IPS-15b (cell line): ENCODE measurements around the gene INPP5J.
A peak's percentile ranks its signal among the peaks of the same experiment; 100 is the strongest.
"Not testable (repeated sequence)": the region's sequence is repeated elsewhere in the genome, so short reads cannot be mapped to it uniquely, and the experiment has no call there.

Experiments used
- H3K27me3 ChIP-seq: one replicate; pipeline ENCODE4 v1.6.1; 2013; ENCODE audit warnings: low read length; ENCODE audit not compliant: control insufficient read depth, insufficient read depth
- H3K36me3 ChIP-seq: one replicate; pipeline ENCODE4 v1.6.1; 2013; ENCODE audit warnings: low read length; ENCODE audit not compliant: control insufficient read depth, insufficient read depth
- H3K4me1 ChIP-seq: one replicate; pipeline ENCODE4 v1.6.1; 2013; ENCODE audit warnings: mild to moderate bottlenecking, low read length; ENCODE audit not compliant: control insufficient read depth, insufficient read depth
- H3K4me3 ChIP-seq: one replicate; pipeline ENCODE4 v1.5.1; 2013; ENCODE audit warnings: low read depth, low read length
- H3K9ac ChIP-seq: one replicate; pipeline ENCODE4 v1.6.1; 2013; ENCODE audit warnings: low read depth, mild to moderate bottlenecking, low read length
- H3K9me3 ChIP-seq: one replicate; pipeline ENCODE4 v1.6.1; 2013; ENCODE audit warnings: mild to moderate bottlenecking, low read length; ENCODE audit not compliant: control insufficient read depth, insufficient read depth

The INPP5J gene

DNA sequence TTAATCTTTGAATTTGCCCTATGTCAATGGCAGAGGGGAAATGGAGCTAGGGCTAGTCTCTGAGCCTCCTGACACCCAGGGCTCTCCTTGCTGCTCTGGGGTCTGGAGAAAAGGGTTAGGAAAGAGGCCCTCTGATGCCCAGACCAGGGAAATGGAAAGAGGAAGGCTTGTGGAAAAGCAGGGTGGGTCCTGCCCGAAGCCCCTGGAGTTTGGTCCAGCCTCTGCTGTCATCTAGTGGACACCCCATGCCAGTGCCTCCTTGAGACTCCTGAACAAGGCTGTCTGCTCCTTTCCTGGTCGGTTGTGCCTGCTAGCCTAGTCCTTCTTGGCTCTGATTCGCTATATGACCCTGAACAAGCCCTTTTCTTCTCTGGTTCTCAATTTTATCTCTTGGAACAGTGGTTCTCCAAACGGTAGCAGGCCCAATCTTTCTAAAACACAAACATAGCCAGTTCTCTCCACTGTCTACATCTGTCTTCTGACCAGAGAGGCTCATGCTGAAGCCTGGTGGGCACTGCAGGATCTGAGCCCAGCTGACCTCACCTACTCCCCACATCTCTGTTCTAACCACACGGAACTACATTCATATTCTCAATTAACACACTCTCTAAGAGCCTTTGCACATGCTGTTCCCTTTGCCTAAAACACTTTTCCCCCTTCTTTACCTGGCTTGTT is 26.3 kb downstream of the INPP5J start:
- Histone ChIP-seq H3K9ac (no peak overlapping the region), H3K9me3 (no peaks in the 10 kb centered on the region), H3K36me3 (no peaks in the 10 kb centered on the region)

GRCh38 chr22:31150615-31151014 is 27.8 kb downstream of the INPP5J start:
- Histone ChIP-seq H3K9me3 (no peaks in the 10 kb centered on the region), H3K4me1 (no peaks in the 10 kb centered on the region), H3K4me3 (no peak overlapping the region), H3K27me3 (no peaks in the 10 kb centered on the region), H3K36me3 (no peaks in the 10 kb centered on the region), H3K9ac (no peak overlapping the region)

More for the DNA sequence above, 26.3 kb downstream of the INPP5J start:
- H3K27me3 ChIP-seq, result no peaks in the 10 kb centered on the region
- no peaks in the 10 kb centered on the region for H3K4me1 ChIP-seq
- H3K4me3 ChIP-seq, result no peak overlapping the region

DNA sequence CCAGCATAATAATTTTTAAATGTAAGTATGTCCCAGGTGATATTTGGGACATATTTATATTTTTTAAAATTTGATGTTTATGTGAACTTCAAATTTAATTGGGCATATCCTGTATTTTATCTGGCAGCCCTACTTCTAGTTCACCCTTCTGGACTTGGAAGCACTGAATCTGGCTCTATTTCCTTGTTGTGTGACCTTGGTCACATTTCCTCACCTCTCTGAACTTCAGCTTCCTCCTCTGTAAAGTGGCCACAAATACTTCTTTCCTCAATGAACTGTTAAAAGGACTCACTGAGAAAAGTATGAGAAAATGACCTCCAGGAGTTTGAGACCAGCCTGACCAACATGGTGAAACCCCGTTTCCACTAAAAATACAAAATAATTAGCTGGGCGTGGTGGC is 29.1 kb downstream of the INPP5J start:
- Histone ChIP-seq H3K9ac (no peak overlapping the region), H3K36me3 (no peaks in the 10 kb centered on the region), H3K9me3 (no peaks in the 10 kb centered on the region), H3K4me1 (no peaks in the 10 kb centered on the region), H3K27me3 (no peaks in the 10 kb centered on the region), H3K4me3 (no peak overlapping the region)

DNA sequence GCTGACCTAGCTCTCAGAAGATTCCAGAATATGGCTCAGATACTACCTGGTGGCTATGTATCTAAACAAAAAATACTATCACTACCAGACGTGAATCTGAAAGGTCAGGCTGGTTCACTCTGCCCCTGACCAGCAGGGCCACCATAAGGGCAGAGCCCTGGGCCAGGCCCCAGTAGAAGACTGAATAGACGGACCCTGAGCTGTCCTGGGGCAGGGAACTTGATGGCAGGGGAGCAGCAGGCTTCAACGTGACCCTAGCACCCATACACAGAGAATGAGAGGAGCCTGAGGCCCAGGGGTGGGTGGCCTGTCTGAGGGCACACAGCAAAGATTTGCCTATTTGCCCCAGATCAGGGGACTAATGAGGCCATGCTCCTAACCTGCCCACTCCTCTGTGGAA is 30.6 kb downstream of the INPP5J start:
- H3K9me3 ChIP-seq, result no peaks in the 10 kb centered on the region
- no peaks in the 10 kb centered on the region for H3K36me3 ChIP-seq
- H3K9ac ChIP-seq, result no peak overlapping the region
- peaks cover 8% of the 10 kb centered on the region for H3K27me3 ChIP-seq
- no peak overlapping the region for H3K4me3 ChIP-seq
- no peaks in the 10 kb centered on the region for H3K4me1 ChIP-seq

DNA sequence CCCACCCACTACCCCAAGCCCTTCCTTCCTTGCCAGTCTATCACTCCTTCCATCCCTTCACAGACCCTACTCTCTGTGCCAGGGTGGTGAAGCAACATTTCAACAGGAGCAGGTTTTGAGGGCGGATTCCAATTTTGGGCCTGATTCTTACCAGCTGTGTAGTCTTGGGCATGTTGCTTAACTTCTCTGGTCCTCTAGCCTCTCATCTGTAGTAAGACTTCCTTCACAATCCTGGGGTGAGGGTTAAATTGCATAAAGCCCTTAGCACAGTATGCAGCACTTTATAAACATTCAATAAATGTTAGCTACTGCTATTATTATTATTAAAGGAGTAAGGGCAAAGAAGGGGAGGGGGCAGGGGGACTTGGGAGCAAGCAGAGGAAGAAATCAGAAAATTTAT is 32.2 kb downstream of the INPP5J start:
- no peak overlapping the region for H3K4me3 ChIP-seq
- H3K4me1 ChIP-seq, result no peaks in the 10 kb centered on the region
- H3K9ac ChIP-seq, result no peak overlapping the region

GRCh38 chr22:31155422-31155821 is 32.7 kb downstream of the INPP5J start:
- H3K4me3 ChIP-seq, result no peak overlapping the region
- no peaks in the 10 kb centered on the region for H3K4me1 ChIP-seq
- no peak overlapping the region for H3K9ac ChIP-seq

More for the DNA sequence above, 32.2 kb downstream of the INPP5J start:
- Histone ChIP-seq H3K36me3 (no peaks in the 10 kb centered on the region), H3K9me3 (no peaks in the 10 kb centered on the region), H3K27me3 (peaks cover 14% of the 10 kb centered on the region)

DNA sequence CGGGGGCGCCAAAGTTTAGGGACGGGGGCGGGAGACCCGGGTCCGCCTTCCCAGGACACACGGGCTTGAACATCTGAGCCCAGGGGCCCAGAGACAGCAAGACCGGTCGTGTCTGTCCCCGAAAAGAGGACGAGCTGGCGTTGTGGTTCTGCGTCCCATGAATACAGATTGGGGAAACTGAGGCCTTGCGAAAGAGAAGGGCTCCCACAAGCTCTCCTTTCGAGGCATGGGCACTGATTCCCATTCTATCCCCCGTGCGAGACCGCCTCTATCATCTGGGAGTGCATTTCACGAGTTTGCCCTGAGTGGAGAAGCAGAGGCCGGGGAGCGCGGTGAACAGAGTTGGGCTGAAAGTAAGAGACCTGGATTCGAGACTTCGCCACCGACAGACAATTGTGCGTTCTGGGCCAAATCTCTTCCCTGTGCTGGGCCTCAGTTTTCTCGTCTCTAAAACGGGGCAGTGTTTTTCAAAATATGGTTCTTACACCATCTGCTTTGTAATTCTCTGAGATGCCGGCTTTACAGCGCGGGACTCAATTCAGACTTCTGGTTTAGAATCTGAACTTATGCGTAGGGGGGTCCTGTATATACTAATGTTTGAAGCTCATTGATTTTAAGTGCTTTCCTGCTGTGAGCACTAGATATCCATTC is 37.7 kb downstream of the INPP5J start:
- Histone ChIP-seq H3K36me3 (no peaks in the 10 kb centered on the region), H3K9ac (peak overlapping the region; percentile 68)

More at GRCh38 chr22:31155422-31155821, 32.7 kb downstream of the INPP5J start:
- peaks cover 14% of the 10 kb centered on the region for H3K27me3 ChIP-seq
- H3K36me3 ChIP-seq, result no peaks in the 10 kb centered on the region
- no peaks in the 10 kb centered on the region for H3K9me3 ChIP-seq

GRCh38 chr22:31161386-31161785 is 38.6 kb downstream of the INPP5J start:
- Histone ChIP-seq H3K4me3 (peak overlapping the region; percentile 77), H3K9ac (no peak overlapping the region)

More for the DNA sequence above, 37.7 kb downstream of the INPP5J start:
- Histone ChIP-seq H3K4me3 (peak overlapping the region; percentile 77), H3K9me3 (no peaks in the 10 kb centered on the region), H3K4me1 (peaks cover 3% of the 10 kb centered on the region), H3K27me3 (peaks cover 14% of the 10 kb centered on the region)

GRCh38 chr22:31162015-31162765 is 39.4 kb downstream of the INPP5J start:
- peaks cover 12% of the 10 kb centered on the region for H3K27me3 ChIP-seq
- H3K9me3 ChIP-seq, result no peaks in the 10 kb centered on the region
- H3K36me3 ChIP-seq, result no peaks in the 10 kb centered on the region
- H3K4me3 ChIP-seq, result no peak overlapping the region
- peaks cover 3% of the 10 kb centered on the region for H3K4me1 ChIP-seq
- no peak overlapping the region for H3K9ac ChIP-seq

More at GRCh38 chr22:31161386-31161785, 38.6 kb downstream of the INPP5J start:
- Histone ChIP-seq H3K9me3 (no peaks in the 10 kb centered on the region), H3K36me3 (no peaks in the 10 kb centered on the region), H3K4me1 (peaks cover 3% of the 10 kb centered on the region), H3K27me3 (peaks cover 14% of the 10 kb centered on the region)

GRCh38 chr22:31170971-31171370 is 48.2 kb downstream of the INPP5J start:
- no peaks in the 10 kb centered on the region for H3K36me3 ChIP-seq
- no peak overlapping the region for H3K4me3 ChIP-seq
- H3K9me3 ChIP-seq, result no peaks in the 10 kb centered on the region
- no peak overlapping the region for H3K9ac ChIP-seq
- H3K4me1 ChIP-seq, result no peaks in the 10 kb centered on the region
- no peaks in the 10 kb centered on the region for H3K27me3 ChIP-seq

DNA sequence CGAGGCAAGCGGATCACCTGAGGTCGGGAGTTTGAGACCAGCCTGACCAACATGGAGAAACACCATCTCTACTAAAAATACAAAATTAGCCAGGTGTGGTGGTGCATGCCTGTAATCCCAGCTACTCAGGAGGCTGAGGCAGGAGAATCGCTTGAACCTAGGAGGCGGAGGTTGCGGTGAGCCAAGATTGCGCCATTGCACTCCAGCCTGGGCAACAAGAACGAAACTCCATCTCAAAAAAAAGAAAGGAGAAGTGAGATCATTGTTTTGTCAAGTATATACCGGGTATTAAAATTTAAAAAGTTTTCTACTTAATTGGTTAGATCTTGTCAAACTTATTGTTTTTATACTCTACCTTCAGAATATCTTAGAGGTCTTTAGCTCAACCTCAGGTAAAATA is 49.0 kb downstream of the INPP5J start:
- H3K4me3 ChIP-seq, H3K9ac ChIP-seq, H3K4me1 ChIP-seq, H3K9me3 ChIP-seq, H3K27me3 ChIP-seq, H3K36me3 ChIP-seq: not testable (repeated sequence)
